Activated CD4-positive, alpha-beta T cell treated with anti-CD3 and anti-CD28 coated beads, Interleukin-10, Interleukin-2, amounts not matched to agents 100 ng/mL and 50 ng/mL, durations not matched to agents 16 hours and 8 hours (primary cell): Measurements from ENCODE around the gene USO1.
"Not testable (repeated sequence)": the region's sequence is repeated elsewhere in the genome, so short reads cannot be mapped to it uniquely, and the experiment has no call there.

Experiments
- DNase-seq: peaks from one replicate; pipeline ENCODE4 v3.0.0-alpha.2; 2020

USO1 gene, protein sequence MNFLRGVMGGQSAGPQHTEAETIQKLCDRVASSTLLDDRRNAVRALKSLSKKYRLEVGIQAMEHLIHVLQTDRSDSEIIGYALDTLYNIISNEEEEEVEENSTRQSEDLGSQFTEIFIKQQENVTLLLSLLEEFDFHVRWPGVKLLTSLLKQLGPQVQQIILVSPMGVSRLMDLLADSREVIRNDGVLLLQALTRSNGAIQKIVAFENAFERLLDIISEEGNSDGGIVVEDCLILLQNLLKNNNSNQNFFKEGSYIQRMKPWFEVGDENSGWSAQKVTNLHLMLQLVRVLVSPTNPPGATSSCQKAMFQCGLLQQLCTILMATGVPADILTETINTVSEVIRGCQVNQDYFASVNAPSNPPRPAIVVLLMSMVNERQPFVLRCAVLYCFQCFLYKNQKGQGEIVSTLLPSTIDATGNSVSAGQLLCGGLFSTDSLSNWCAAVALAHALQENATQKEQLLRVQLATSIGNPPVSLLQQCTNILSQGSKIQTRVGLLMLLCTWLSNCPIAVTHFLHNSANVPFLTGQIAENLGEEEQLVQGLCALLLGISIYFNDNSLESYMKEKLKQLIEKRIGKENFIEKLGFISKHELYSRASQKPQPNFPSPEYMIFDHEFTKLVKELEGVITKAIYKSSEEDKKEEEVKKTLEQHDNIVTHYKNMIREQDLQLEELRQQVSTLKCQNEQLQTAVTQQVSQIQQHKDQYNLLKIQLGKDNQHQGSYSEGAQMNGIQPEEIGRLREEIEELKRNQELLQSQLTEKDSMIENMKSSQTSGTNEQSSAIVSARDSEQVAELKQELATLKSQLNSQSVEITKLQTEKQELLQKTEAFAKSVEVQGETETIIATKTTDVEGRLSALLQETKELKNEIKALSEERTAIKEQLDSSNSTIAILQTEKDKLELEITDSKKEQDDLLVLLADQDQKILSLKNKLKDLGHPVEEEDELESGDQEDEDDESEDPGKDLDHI

DNA sequence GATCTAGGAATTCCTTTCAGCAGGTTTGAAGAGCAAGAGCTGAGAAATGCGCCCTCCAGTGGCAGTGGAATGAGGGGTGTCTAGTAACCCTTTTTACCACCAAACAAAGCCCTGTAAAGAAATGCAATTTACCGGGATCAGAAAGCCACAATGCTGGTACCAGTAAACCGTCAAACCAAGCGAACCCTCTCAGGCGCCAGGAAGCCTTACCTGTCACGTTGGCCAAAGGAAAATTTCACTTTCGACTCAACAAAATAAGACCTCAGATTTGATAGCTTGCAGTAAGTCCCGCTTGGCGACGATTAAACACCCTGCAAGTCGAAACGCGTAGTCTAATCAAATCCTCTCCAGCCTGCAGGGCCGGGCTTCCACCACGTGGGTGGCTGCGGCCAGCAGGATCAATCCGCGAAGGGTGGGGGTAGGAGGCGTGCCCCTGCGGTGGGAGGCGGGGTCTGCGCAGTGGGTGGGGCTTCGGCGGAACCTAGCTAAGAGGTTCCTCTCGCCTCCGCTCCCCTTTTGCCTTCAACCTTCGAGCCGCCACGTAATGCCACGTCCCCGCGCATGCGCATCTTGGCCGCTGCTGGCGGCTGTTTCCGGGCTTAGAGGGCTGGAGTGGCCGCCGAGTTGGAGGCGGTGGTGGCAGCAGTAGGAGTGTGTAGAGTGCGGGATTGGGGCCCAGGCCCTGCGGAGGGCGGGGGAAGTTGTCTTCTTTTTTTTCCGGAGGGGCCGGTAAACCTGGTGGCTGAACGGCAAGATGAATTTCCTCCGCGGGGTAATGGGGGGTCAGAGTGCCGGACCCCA, at the start of gene USO1:
USO1 (plus strand) TSS at position 512 of the 801 bp plus-strand sequence; CDS start at position 755, 243 bp downstream.
- peak; percentile 99 for DNase-seq

DNA sequence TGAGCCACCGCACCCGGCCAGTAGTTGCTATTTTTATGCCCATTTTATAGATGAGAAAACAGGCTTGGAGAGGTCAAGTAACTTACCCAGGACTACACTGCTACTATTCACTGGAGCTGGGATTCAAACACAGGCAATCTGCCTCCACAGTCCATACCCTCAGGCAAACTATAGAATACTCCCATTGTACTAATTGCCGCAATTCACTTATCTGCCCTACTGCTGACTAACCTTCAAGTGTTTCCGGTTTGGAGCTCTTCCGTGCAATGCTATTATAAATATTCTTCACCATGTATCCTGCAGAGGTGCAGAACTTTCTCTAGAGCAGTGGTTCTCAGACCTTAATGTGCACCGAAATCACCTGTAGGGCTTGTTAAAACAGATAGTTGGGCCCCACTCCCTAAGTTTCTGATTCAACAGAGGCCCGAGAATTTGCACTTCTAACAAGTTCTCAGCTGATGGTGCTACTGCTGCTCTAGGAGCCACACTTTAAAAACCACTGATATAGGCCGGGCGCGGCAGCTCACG, 49.3 kb upstream of the USO1 start:
- DNase-seq, result no peak

DNA sequence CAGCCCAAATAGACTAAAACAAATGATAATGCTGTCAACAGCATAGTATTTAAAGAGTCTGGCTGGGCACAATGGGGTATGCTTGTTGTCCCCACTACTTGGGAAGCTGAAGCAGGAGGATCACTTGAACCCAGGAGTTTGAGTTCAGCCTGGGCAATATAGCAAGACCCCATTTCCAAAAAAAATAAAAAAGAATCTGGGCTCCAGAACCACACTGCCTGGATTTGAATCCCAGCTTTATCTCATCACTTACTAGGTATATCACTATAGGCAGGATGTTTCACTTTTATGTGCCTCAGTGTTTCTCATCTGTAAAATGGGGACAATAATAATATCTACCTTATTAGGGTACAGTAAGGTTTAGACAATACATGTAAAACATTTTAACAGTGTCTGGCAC, 45.9 kb upstream of the USO1 start:
- no peak for DNase-seq

DNA sequence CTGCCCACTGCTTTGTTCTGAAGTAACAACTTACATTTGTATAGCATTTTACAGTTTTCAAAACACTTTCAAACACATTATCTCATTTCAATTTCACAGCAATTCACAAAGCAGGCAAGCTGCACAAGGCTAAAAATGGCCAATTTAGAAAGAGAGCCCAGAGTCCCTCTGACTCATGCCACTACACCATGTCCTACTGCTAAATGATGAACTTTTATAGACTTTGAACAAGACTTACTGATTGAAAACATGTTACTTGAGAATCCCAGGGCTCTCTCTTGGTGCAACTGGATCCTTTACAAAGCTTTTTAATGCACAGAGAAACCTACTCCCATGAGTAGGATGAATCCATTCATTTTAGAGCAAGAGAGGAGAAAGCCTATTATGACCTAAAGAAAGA, 45.4 kb upstream of the USO1 start:
- no peak for DNase-seq

DNA sequence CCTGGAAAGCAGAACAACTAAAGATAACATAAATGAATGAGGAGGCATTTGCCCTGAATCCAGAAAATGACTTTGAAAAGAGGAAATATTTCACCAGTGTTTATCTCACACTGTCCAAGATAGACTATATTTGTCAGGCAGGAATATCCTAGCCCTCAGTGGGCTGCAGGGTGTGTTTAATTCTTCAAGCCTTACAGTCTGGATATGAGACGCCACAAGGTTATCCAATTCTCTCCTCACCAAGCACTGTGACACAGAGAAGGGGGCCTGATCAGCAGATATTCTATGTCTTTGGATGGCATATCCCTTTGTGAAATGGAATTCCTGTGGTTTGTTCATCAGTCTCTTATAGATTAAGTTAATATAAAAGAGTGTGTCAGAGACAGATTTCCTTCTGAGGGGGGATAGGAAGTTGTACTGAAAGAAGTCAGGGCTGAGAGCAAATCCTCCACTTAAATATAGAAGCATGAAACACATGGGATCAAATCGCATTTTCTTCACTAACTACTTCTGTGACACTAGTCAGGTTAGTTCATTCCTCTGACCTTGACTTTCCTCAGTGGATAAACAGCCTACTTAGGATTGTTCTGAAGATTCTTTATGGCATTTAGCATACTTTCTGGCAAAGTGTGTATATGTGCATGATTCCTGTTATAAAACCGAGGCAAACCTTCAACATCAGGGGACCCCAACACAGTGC, 44.4 kb upstream of the USO1 start:
- DNase-seq, result no peak

DNA sequence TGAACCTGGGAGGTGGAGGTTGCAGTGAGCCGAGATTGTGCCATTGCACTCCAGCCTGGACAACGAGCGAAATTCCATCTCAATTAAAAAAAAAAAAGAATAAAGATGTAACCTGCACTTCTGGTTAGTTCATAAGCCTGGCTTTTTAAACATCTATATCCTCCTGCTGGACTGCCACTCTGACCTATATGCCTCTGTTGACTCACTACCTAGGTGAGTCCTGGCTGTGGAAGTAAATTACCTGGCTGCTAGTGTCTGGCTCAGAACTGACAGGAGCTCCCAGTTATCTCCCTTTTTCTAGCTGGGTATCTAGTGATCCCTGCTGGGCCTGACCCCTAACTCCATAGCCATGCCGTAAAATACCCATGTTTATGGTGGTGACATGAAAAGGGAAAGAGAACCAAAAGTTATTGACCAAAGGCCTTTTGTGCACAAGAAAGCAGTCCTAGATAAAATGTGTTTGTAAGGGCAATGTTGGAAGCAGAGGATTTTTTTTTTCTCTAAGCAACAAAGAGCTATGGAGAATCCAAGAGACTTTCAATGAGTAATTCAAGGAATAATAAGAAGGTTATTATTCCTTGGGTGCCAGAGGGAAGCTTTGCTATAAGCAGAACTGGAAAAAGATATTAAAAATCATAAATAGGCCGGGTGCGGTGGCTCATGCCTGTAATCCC, 40.8 kb upstream of the USO1 start:
- DNase-seq, result no peak

DNA sequence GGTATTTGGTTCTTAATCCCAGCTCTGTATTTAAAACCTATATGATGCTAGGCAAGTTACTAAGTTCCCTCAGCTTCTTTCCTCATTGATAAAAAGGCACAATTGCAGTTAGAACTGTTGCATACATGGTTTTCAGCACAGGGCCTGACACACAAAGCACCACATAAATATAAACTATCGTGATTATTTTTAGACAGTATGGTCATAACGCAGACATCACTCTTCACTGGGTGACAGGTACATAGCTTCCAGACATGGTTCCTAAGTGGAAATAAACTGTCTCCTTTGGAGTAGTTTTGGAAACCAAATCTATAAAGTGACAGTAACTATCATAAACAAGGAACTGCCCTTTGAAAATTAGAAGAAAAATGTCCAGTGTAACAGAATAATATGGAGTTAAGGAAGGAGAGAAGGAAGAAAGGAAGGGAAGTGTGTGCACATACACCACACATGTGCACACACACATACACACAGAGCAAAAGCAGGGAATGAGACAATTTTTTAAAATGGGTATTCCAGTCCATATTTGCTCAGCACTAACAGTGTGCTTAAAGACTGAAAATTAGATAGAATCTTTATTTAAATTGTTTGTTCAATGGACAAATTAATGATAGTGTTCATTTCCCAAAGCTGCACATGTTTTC, 38.7 kb upstream of the USO1 start:
- no peak for DNase-seq

DNA sequence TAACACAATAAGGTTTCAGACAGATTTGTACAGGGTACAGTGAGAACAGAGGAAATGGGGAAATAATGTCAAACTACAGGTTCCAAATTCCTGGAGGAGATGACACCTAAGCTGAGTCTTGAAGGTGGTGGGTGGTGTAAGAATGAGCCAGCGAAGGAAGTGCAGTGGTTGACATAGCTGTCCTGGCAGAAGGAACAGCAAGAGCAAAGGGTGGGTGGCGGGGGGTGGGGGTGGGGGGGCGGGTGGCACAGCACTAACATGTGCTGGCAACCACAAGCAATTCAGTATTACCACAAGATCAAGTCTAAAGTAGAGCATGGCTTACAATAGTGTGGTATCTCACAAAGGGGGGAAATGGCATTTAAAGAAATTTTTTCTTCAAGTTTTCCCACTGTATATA, 38.0 kb upstream of the USO1 start:
- peak; percentile 47 for DNase-seq

DNA sequence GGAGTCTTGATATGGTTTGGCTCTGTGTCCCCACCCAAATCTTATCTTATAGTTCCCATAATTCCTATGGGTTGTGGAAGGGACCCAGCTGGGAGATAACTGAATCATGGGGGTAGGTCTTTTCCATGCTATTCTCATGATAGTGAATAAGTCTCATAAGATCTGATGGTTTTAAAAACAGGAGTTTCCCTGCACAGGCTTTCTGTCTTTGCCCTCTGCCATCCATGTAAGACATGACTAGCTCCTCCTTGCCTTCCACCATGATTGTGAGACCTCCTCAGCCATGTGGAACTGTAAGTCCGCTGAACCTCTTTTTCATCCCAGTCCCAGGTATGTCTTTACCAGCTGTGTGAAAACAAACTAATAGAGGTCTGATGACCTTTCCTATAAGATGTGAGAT, 37.3 kb upstream of the USO1 start:
- DNase-seq, result not testable (repeated sequence)

DNA sequence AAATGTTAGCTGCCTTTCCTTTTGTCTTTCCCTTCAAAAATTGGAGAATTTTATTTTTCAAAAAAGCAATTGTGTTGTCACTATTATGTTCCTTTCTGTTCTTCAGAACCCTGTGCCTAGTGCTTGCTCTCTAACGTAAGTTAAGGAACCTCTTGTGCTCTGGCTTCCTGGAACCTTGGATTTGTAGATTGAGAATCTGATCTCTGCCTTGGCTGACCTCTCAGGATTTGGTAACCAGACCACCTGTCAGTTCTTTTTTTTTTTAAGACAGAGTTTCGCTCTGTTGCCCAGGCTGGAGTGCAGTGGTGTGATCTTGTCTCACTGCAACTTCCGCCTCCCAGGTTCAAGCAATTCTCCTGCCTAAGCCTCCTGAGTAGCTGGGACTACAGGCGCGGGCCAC, 32.3 kb upstream of the USO1 start:
- DNase-seq, result not testable (repeated sequence)

DNA sequence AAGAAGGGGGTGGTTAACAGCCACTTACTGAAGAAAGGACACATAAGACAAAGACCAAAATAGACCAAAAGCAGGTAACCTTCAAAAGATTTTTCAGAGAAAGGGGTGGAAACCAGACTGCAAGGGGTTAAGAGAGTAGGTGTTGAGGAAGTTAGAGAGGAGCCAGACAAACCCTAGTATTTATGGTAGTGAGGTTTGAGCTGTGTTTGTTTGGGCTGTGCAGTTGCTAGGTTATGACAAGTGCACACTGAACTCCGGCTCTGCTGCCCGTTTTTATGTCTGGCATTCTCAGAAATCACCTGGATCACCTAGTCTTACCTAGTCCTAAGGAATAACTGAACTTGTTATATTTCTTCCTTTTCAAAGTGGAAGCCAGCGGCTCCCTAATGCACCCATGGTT, 28.3 kb upstream of the USO1 start:
- DNase-seq, result no peak

DNA sequence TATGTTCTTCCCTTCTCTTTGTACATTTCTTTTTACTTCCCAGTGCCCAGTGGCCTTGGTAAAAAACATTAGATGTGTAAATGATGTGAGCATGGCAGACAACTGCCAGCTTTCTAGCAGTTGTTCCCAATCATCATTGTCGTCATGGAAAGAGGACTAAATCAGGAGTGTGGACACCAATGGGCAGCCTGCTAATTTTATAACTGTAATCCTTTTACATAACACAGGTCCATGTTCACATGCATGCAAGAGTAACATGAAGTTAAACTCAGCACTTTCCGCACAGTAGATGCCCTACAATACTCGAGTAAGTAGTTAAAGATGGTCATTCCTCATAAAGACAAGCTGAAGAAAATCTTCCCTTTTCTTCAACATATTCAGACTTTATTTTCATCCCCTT, 27.8 kb upstream of the USO1 start:
- DNase-seq, result no peak

DNA sequence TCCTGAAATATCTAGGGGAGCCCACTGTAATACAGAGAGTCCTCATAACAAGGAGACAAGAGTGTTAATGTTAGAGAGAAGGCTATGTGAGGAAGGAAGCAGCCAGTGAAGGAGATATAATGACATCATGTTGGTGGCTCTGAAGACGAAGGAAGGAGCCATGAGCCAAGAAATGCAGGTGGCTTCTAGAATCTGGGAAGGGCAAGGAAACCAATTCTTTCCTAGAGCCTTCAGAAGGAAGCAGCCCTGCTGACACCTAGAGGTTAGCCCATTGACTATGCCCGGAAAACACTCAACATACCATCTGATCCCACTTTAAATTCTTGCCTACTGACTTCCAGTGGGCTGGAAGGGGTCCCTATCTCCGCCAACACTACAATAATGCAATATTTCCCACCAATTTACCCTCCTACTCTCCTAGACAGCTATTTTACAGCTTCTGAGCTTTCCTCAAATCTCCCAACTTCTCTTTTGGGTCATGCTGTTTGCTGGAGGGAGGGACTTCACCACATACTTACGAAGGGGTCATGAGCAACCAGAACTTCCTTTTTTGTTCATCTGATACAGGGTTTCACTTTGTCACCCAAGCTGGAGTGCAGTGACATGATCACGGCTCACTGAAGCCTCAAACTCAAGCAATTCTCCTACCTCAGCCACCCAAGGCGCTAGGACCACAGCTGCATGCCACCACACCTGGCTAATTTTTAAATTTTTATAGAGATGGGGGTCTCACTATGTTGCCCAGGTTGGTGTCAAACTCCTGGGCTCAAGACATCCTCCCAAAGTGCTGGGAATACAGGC, 26.0 kb upstream of the USO1 start:
- DNase-seq, result peak; percentile 58

DNA sequence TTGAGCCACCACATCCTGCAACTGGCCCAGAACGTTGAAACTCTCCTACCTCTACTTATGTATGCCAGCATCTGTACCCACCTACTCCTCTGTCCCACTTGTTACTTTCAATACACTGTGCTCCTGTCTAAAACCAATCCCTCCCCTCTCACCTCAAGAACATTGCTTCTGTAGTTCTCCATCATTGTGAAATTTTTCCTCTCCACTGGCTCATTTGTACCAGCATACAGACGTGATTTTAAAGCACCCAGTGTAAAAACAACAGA, 25.5 kb upstream of the USO1 start:
- DNase-seq, result peak; percentile 20

DNA sequence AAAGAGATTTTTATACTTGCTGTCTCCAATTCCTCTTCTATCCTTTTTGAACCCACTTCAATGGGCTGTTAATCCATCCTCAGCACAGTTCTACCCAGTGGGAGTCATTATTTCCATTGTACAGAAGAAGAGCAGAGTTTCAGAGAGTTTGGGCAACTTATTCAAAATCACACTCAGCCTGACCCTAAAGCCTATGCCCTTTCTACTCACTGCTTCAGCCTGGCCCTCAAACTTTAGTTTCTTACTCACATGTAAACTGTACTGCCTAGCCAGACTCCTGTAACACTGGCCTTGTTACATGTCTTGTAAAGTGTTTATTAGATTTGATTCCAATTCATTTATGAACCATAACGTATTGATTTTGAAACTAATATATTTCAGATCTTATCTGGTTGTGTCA, 25.1 kb upstream of the USO1 start:
- DNase-seq, result peak; percentile 37

DNA sequence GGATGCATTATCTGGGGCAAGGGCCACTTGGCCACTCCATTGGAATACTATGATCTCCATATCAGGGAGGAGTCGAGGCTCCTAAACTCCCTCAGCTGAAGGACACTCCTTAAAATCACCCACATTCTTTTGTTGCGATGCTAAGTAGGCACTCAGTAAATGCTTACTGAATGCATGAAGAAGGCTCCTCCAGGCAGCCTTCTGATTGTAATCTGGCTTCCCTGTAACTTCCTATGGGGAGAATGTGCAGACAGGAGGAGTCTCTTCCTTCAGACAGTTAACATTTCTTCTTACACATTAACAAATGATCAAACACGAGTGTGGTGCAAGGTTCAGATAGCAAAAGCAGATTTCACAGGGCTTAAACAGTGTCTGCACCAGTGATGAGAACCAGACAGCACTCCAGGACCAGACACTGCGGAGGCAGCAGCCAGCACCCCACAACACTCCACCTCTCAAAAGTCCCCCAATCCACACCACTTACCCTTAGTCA, 21.4 kb upstream of the USO1 start:
- DNase-seq, result no peak

DNA sequence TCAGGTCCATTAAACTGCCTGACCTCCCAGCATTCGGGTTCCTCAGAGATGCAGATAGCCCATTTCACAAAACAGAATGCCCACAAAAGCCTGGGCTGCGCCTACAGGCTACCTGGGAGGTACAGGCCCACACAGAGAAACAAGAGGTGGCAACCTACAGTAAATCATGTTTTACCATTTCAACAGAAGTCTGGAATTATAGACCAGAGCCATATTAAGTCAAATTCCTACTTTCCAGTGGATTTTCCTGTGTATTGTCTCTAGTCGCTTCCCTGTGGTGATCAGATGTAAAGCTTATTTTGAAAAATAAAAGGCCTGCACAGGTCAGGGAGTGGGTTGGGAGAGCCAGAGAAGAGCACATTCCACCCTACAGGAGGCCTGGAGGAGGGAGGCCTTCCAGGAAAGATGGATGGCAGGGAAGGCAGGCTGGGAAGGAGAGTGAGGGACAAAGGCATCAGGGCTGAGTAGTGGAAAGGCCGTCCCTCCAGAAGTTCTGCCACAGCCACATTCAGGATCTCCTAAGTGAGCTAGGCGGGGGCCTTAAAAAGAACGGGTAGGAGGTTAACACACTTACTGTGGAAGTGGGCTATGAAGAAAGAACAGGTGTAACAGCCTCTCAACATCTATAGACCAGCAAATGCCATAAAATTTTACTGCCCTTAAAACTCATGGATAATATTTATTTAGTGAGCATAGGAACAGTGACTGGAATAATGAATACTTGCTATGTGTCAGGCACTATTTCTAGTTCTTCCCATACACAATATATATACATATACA, 19.0 kb upstream of the USO1 start:
- DNase-seq, result no peak

DNA sequence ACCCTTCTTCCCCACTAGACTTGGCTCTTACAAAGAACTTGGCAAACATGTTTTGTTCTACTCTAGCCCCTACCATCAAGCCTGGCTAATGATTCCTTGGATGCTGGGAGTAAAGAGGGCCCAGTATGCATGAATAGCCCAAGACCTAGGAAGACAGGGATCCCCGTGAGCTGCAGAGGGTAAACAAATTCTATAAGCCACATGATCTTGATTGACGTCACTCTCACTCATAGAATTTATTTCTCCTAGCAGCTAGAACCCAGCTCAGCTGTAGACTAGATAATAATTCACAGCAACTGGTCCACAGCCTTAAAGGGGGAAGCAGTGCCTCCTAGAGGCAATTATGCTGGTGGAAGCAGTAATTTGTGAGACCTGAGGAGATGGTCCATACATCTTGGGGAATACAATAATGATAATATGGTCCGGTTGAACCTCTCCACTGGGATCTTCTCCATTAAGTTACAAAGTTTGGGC, 16.1 kb upstream of the USO1 start:
- DNase-seq, result peak; percentile 39

DNA sequence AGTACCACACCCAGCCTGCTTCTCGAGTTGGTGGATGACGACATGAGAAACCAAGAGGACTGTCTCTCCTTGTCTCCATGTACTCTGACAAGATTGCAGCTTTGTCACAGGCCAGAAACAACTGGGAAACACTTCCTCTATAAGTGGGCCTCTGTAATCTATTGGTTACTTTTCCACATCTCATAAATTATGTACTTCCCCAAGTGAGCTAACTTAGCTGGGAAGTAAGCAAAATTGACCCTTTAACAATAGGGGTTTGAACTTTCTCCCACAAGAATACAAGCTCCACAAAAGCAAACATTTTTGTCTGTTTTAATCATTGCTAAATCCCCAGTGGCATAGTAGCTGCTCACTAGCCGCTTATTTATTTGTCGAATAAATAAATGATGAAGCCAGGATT, 14.1 kb upstream of the USO1 start:
- no peak for DNase-seq
